GM12878 (cell line): ENCODE results near the gene ST7. TPM values are rescaled to one million over a fixed set of nuclear protein-coding genes. Genes with fewer than 3 reads are reported as not detected.

Source experiments
- ATAC-seq: fragments of 200-7000 bp; cut with Tn5 transposase; 3 replicates; pipeline ENCODE4 v1.9.1; 2020; ENCODE audit warnings: mild to moderate bottlenecking, moderate library complexity
- BruUV-seq: library from RNA; stranded (reverse); fragments of 400-500 nt; replicated peaks from 2 replicates; lab custom pipeline; 2021; lab: Mats Ljungman, UMichigan
- CTCF ChIA-PET: fragments of 300-600 bp; sonication (Branson Sonifier 250); formaldehyde crosslinking; extraction: SDS; loops from one replicate; lab custom pipeline; 2021; ENCODE audit warnings: inconsistent platforms; lab: Yijun Ruan, JAX
- POLR2A ChIA-PET: fragments of 350-600 bp; formaldehyde crosslinking; extraction: SDS; loops from one replicate; lab custom pipeline; 2021; ENCODE audit warnings: inconsistent platforms; lab: Charles Lee
- RAD21 ChIA-PET: fragments of 300-600 bp; sonication (Branson Sonifier 250); formaldehyde crosslinking; loops from one replicate; lab custom pipeline; 2023; ENCODE audit warnings: antibody characterized with exemption; ENCODE audit not compliant: unreplicated experiment; lab: Charles Lee
- SMC1A ChIA-PET: fragments of 300-600 bp; sonication (Branson Sonifier 250); formaldehyde crosslinking; loops from one replicate; lab custom pipeline; 2023; ENCODE audit not compliant: unreplicated experiment, uncharacterized antibody; lab: Charles Lee
- DNase-seq: peaks from one replicate; pipeline ENCODE4 v3.0.0-alpha.2; 2011; ENCODE audit warnings: low read depth, low spot score
- FAIRE-seq: peaks from 3 replicates; lab custom pipeline; 2011; peaks lifted over from hg19 to GRCh38; lab: Jason Lieb, UNC
- H2AFZ ChIP-seq: 2 replicates; pipeline ENCODE4 v1.6.0; 2011; ENCODE audit warnings: low read depth, low read length, control low read depth; ENCODE audit not compliant: control insufficient read depth
- H3K27ac ChIP-seq: 2 replicates; pipeline ENCODE4 v1.5.1; 2011; ENCODE audit warnings: control low read depth; ENCODE audit not compliant: control insufficient read depth, insufficient read depth
- H3K27me3 ChIP-seq, 2 experiments: replicated peaks in 1 of 2; 2 replicates each; pipeline versions ENCODE4 v1.6.0 to v1.6.1; 2011; ENCODE audit warnings: low read length in 1 of 2; ENCODE audit not compliant: control insufficient read depth in 2 of 2, insufficient read depth in 2 of 2
- H3K36me3 ChIP-seq, 2 experiments: 2 replicates each; pipeline ENCODE4 v1.5.1; 2011; ENCODE audit warnings: low read length in 1 of 2; ENCODE audit not compliant: control insufficient read depth in 2 of 2, insufficient read depth in 2 of 2
- H3K4me1 ChIP-seq: 2 replicates; pipeline ENCODE4 v1.6.1; 2011; ENCODE audit warnings: mild to moderate bottlenecking, low read length, moderate library complexity, mixed read lengths; ENCODE audit not compliant: control insufficient read depth, insufficient read depth
- H3K4me2 ChIP-seq: 2 replicates; pipeline ENCODE4 v1.6.0; 2011; ENCODE audit warnings: control low read depth; ENCODE audit not compliant: control insufficient read depth, insufficient read depth
- H3K4me3 ChIP-seq: fragments of 200-600 bp; sonication (generic); 2 replicates; pipeline ENCODE4 v1.5.1; 2016
- H3K79me2 ChIP-seq: 2 replicates; pipeline ENCODE4 v1.6.0; 2011; ENCODE audit warnings: low read length; ENCODE audit not compliant: control insufficient read depth, insufficient read depth
- H3K9ac ChIP-seq: 2 replicates; pipeline ENCODE4 v1.8.0; 2011; ENCODE audit warnings: low read length, control low read depth, mixed read lengths; ENCODE audit not compliant: control insufficient read depth, insufficient read depth
- H3K9me3 ChIP-seq: replicated peaks from 3 replicates; pipeline ENCODE4 v1.5.1; 2011; ENCODE audit warnings: mild to moderate bottlenecking, low read length; ENCODE audit not compliant: control insufficient read depth, insufficient read depth
- H4K20me1 ChIP-seq: 2 replicates; pipeline ENCODE4 v1.6.0; 2011; ENCODE audit not compliant: control insufficient read depth, insufficient read depth
- CHD4 ChIP-seq: fragments of 200-600 bp; sonication (generic); IDR thresholded peaks from 2 replicates; pipeline ENCODE4 v1.6.1; 2016; ENCODE audit warnings: mild to moderate bottlenecking
- FOXK2 ChIP-seq: fragments of 450-650 bp; IDR thresholded peaks from 2 replicates; pipeline ENCODE4 v1.6.1; 2017; ENCODE audit warnings: mild to moderate bottlenecking, moderate library complexity
- HSF1 ChIP-seq: fragments of 150-350 bp; IDR thresholded peaks from 2 replicates; pipeline ENCODE4 v1.6.1; 2014; ENCODE audit warnings: mild to moderate bottlenecking, low read depth, low read length
- IKZF2 ChIP-seq, 2 experiments: fragments of 450-650 bp; IDR thresholded peaks; 2 replicates each; pipeline ENCODE4 v1.6.1; 2017; ENCODE audit warnings: mild to moderate bottlenecking in 2 of 2, moderate library complexity in 2 of 2
- ZZZ3 ChIP-seq: IDR thresholded peaks from 2 replicates; pipeline ENCODE4 v1.6.1; 2011; ENCODE audit warnings: low read depth; ENCODE audit not compliant: control insufficient read depth, insufficient read length
- WGBS: methylation state at CpG from one replicate; pipeline ENCODE4 v1.1.6; 2016; ENCODE audit warnings: low lambda C conversion rate; ENCODE audit not compliant: insufficient replicate concordance, insufficient coverage; ENCODE audit errors: missing lambda C conversion rate; 5-methylcytosine and 5-hydroxymethylcytosine counted together
- in situ Hi-C: fragments of 300-500 bp; cut with MboI; formaldehyde crosslinking; loops from 9 replicates; pipeline ENCODE4 v1.14.3; 2018; ENCODE audit warnings: mixed read lengths
- intact Hi-C: fragments of 100-400 bp; cut with micrococcal nuclease; formaldehyde crosslinking; loops from one replicate; pipeline ENCODE4 v1.14.2; 2022; ENCODE audit not compliant: unreplicated experiment
- polyA plus RNA-seq, 11 experiments: library from polyadenylated mRNA; depleted of rRNA in 4 of 11; unstranded in 6 of 11; stranded (reverse) in 5 of 11; fragments of >200 nt; fragmentation: Nextera tagmentation in 4 of 11; fragmentation: Illumina TruSeq in 1 of 11; extraction: Ambion mirVana in 4 of 11; extraction: Trizol in 1 of 11; gene quantifications; 1 replicate in 1 of 11; 2 replicates in 10 of 11; pipeline versions ENCODE4 v1.2.1 to v1.2.3, GENCODE V29; 2011 to 2016; ENCODE audit warnings: inconsistent platforms in 2 of 11, missing spikeins in 2 of 11, low read depth in 1 of 11
- total RNA-seq, 4 experiments: library from RNA; depleted of rRNA in 3 of 4; stranded (reverse); fragments of >200 nt in 3 of 4; fragmentation: Illumina TruSeq in 1 of 4; extraction: Trizol in 1 of 4; gene quantifications; 2 replicates each; pipeline versions ENCODE4 v1.2.1 to v1.2.3, GENCODE V29; 2013 to 2021

The ST7 gene
- total and polyA plus RNA-seq, 10 of the 15 experiments (the other 5 are each of a cell fraction or from before 2014, with no cell fraction given), result 27.7 to 76.4 (median 53.6) TPM

- BruUV-seq, result no TSS peak
- H3K4me3 ChIP-seq, result no peak overlapping the region
- RAD21 ChIA-PET, result interaction anchor here (2.0 kb wide), 1 partner anchor 50 kb away, joined by 7 read pairs; no protein-coding TSS in a partner anchor
- TF ChIP-seq FOXK2 (no peak), HSF1 (no peak), IKZF2 (IDR thresholded peaks at IDR 0.05) (no peak), ZZZ3 (no peak), CHD4 (no peak)
- peaks cover 17% of the 10 kb centered on the region for H3K79me2 ChIP-seq
- no peaks in the 10 kb centered on the region for H4K20me1 ChIP-seq
- DNase-seq, result no peak
- POLR2A ChIA-PET, result interaction anchor here (1.7 kb wide), 1 partner anchor 8 kb away, joined by 6 read pairs; no protein-coding TSS in a partner anchor
- peaks cover 4% of the 10 kb centered on the region; the same call in 1 of the 2 replicates for H3K4me1 ChIP-seq
- no peak overlapping the region for H3K9ac ChIP-seq
- H2AFZ ChIP-seq, result no peak overlapping the region
- intact Hi-C loops (no loop called here), in situ Hi-C loops (no loop called here)
- H3K9me3 ChIP-seq, result no peaks in the 10 kb centered on the region
- H3K36me3 ChIP-seq, result no peaks in the 10 kb centered on the region
- H3K27me3 ChIP-seq, result no peaks in the 10 kb centered on the region
- no peak overlapping the region for H3K27ac ChIP-seq
- SMC1A ChIA-PET, result interaction anchor here (1.1 to 2.3 kb wide), 3 partner anchors 9 to 26 kb away, joined by 3 to 6 read pairs (median 4); no protein-coding TSS in a partner anchor
- WGBS, result 85% methylated on average over 4 of the region's 4 CpGs
- CTCF ChIA-PET, result interaction anchor here (0.7 to 17.1 kb wide), 5 partner anchors 8 to 140 kb away, joined by 3 to 827 read pairs (median 7); no protein-coding TSS in a partner anchor
- ATAC-seq, result no peak
- FAIRE-seq, result no peak
- H3K4me2 ChIP-seq, result no peak overlapping the region
Measured at GRCh38 chr7:116980354-116980753, 27.1 kb downstream of the ST7 start.
